ENCODE measurements around the gene CMTM3.

- no peak for TF ChIP-seq EZH2 (IDR thresholded peaks at IDR 0.05; ENCODE audit: insufficient read depth, poor library complexity, severe bottlenecking)
- no peak for TF ChIP-seq EZH2phosphoT487 (IDR thresholded peaks at IDR 0.05; ENCODE audit: insufficient read depth, low read depth)
Measured at GRCh38 chr16:66622863-66623262, 18.4 kb downstream of the CMTM3 start.

Data from GM23248 (cell line).